MM.1S (cell line): Measurements from ENCODE around the gene THAP9.
"Not testable (repeated sequence)": the region's sequence is repeated elsewhere in the genome, so short reads cannot be mapped to it uniquely, and the experiment has no call there.

Source experiments
- DNase-seq: peaks from one replicate; pipeline ENCODE4 v3.0.0-alpha.2; 2015
- H2AFZ ChIP-seq: fragments of 300-600 bp; sonication (generic); 2 replicates; pipeline ENCODE4 v1.6.0; 2016; ENCODE audit warnings: antibody characterized with exemption, low read length
- H3F3A ChIP-seq: fragments of 300-600 bp; sonication (generic); 2 replicates; pipeline ENCODE4 v1.6.1; 2016; ENCODE audit warnings: mild to moderate bottlenecking, antibody characterized with exemption, low read length, moderate library complexity, mixed read lengths; ENCODE audit not compliant: insufficient read depth
- H3K27ac ChIP-seq: fragments of 300-600 bp; sonication (generic); 2 replicates; pipeline ENCODE4 v1.5.1; 2016; ENCODE audit warnings: mild to moderate bottlenecking, low read length
- H3K27me3 ChIP-seq: fragments of 300-600 bp; sonication (generic); replicated peaks from 2 replicates; pipeline ENCODE4 v1.6.0; 2016; ENCODE audit warnings: low read length; ENCODE audit not compliant: insufficient read depth
- H3K36me3 ChIP-seq: fragments of 300-600 bp; sonication (generic); replicated peaks from 2 replicates; pipeline ENCODE4 v1.6.1; 2016; ENCODE audit warnings: mild to moderate bottlenecking, low read length, mixed read lengths; ENCODE audit not compliant: insufficient read depth
- H3K4me1 ChIP-seq: fragments of 300-600 bp; sonication (generic); 2 replicates; pipeline ENCODE4 v1.6.1; 2016; ENCODE audit warnings: low read length, mixed read lengths
- H3K4me2 ChIP-seq: fragments of 300-600 bp; sonication (generic); 2 replicates; pipeline ENCODE4 v1.6.0; 2016; ENCODE audit warnings: low read depth, low read length
- H3K4me3 ChIP-seq: fragments of 300-600 bp; sonication (generic); 2 replicates; pipeline ENCODE4 v1.5.1; 2016; ENCODE audit warnings: low read length, mixed read lengths
- H3K79me2 ChIP-seq: fragments of 300-600 bp; sonication (generic); 2 replicates; pipeline ENCODE4 v1.6.1; 2016; ENCODE audit warnings: mixed run types, low read length, mixed read lengths
- H3K9ac ChIP-seq: fragments of 300-600 bp; sonication (generic); 2 replicates; pipeline ENCODE4 v1.6.1; 2016; ENCODE audit warnings: low read length, mixed read lengths
- H3K9me2 ChIP-seq: fragments of 300-600 bp; sonication (generic); replicated peaks from 2 replicates; pipeline ENCODE4 v1.6.1; 2016; ENCODE audit warnings: mild to moderate bottlenecking, low read length, mixed read lengths; ENCODE audit not compliant: insufficient read depth
- H3K9me3 ChIP-seq: fragments of 300-600 bp; sonication (generic); replicated peaks from 2 replicates; pipeline ENCODE4 v1.6.1; 2016; ENCODE audit warnings: mild to moderate bottlenecking, low read length, mixed read lengths; ENCODE audit not compliant: insufficient read depth
- H4K20me1 ChIP-seq: fragments of 300-600 bp; sonication (generic); 2 replicates; pipeline ENCODE4 v1.6.1; 2016; ENCODE audit warnings: mild to moderate bottlenecking, low read length, moderate library complexity, mixed read lengths; ENCODE audit not compliant: insufficient read depth
- CTCF ChIP-seq: fragments of 300-600 bp; sonication (generic); IDR thresholded peaks from 2 replicates; pipeline ENCODE4 v1.5.1; 2016; ENCODE audit warnings: antibody characterized with exemption, low read length, mixed read lengths
- EZH2 ChIP-seq: fragments of 300-600 bp; sonication (generic); optimal IDR thresholded peaks from 2 replicates; pipeline ENCODE3; 2017; ENCODE audit warnings: low read depth, mild to moderate bottlenecking, antibody characterized with exemption, low read length, mixed read lengths
- EZH2phosphoT487 ChIP-seq: fragments of 300-600 bp; sonication (generic); IDR thresholded peaks from 2 replicates; pipeline ENCODE4 v1.6.1; 2018; ENCODE audit warnings: antibody characterized with exemption, low read length

The THAP9 gene

GRCh38 chr4:82906469-82906868 is 5.9 kb downstream of the THAP9 start:
- DNase-seq: no peak

GRCh38 chr4:82909326-82909725 is 8.8 kb downstream of the THAP9 start:
- Histone ChIP-seq H3K36me3 (no peaks in the 10 kb centered on the region), H3F3A (peaks cover 12% of the 10 kb centered on the region; the same call in 1 of the 2 replicates), H3K9me2 (no peaks in the 10 kb centered on the region), H3K9ac (no peak overlapping the region), H3K4me2 (no peak overlapping the region), H4K20me1 (peaks cover 8% of the 10 kb centered on the region; the same call in 1 of the 2 replicates), H3K27me3 (peaks cover 6% of the 10 kb centered on the region), H2AFZ (no peak overlapping the region), H3K27ac (no peak overlapping the region), H3K4me3 (no peak overlapping the region), H3K9me3 (no peaks in the 10 kb centered on the region), H3K4me1 (0 out of 2 replicates have a peak, but pooled peaks cover 10% of the 10 kb centered on the region), H3K79me2 (no peaks in the 10 kb centered on the region)
- DNase-seq: no peak
- TF ChIP-seq EZH2phosphoT487 (no peak), CTCF (no peak), EZH2 (no peak)

More at GRCh38 chr4:82906469-82906868, 5.9 kb downstream of the THAP9 start:
- H3K9ac ChIP-seq: no peak overlapping the region
- H3K9me3 ChIP-seq: no peaks in the 10 kb centered on the region
- H3K4me3 ChIP-seq: no peak overlapping the region
- H3K79me2 ChIP-seq: peaks cover 11% of the 10 kb centered on the region
- H2AFZ ChIP-seq: no peak overlapping the region
- H3F3A ChIP-seq: peaks cover 15% of the 10 kb centered on the region; the same call in 1 of the 2 replicates
- no peak overlapping the region for H3K27ac ChIP-seq
- no peaks in the 10 kb centered on the region for H3K36me3 ChIP-seq
- H3K9me2 ChIP-seq: no peaks in the 10 kb centered on the region
- TF ChIP-seq EZH2: no peak
- no peak for TF ChIP-seq CTCF
- TF ChIP-seq EZH2phosphoT487: no peak
- H3K27me3 ChIP-seq: peaks cover 9% of the 10 kb centered on the region
- H3K4me2 ChIP-seq: no peak overlapping the region
- peaks cover 8% of the 10 kb centered on the region; the same call in 1 of the 2 replicates for H4K20me1 ChIP-seq
- 0 out of 2 replicates have a peak, but pooled peaks cover 13% of the 10 kb centered on the region for H3K4me1 ChIP-seq

- Histone ChIP-seq H3K27ac (no peak overlapping the region), H3K79me2 (no peaks in the 10 kb centered on the region), H3K27me3 (no peaks in the 10 kb centered on the region), H3K9ac (no peak overlapping the region), H3K36me3 (no peaks in the 10 kb centered on the region), H2AFZ (no peak overlapping the region), H3K4me3 (no peak overlapping the region), H3K4me2 (no peak overlapping the region), H3F3A (no peaks in the 10 kb centered on the region), H3K4me1 (no peaks in the 10 kb centered on the region), H4K20me1 (no peaks in the 10 kb centered on the region), H3K9me2 (no peaks in the 10 kb centered on the region), H3K9me3 (no peaks in the 10 kb centered on the region)
- no peak for TF ChIP-seq CTCF
- no peak for TF ChIP-seq EZH2phosphoT487
- no peak for TF ChIP-seq EZH2
- no peak for DNase-seq
Observed at GRCh38 chr4:82913305-82913704, 12.8 kb downstream of the THAP9 start.

- H4K20me1 ChIP-seq: not testable (repeated sequence)
Observed at GRCh38 chr4:82913968-82914367, 13.4 kb downstream of the THAP9 start.

More at GRCh38 chr4:82913968-82914367, 13.4 kb downstream of the THAP9 start:
- H3K27me3 ChIP-seq, H3K79me2 ChIP-seq, H3K27ac ChIP-seq, H3K9me2 ChIP-seq, DNase-seq, H3F3A ChIP-seq, H2AFZ ChIP-seq, H3K4me1 ChIP-seq, H3K9me3 ChIP-seq, H3K4me3 ChIP-seq, H3K4me2 ChIP-seq, H3K36me3 ChIP-seq, H3K9ac ChIP-seq: not testable (repeated sequence)
